Activated T-cell treated with anti-CD3 and anti-CD28 coated beads, Interleukin-2, amount 50 U/mL, for 4 hours (primary cell): ENCODE measurements around the gene NME9. TPM values are rescaled to one million over a fixed set of nuclear protein-coding genes. Genes with fewer than 3 reads are reported as not detected.

Experiments used
- ATAC-seq, 2 donors: fragments of 200-7000 bp; cut with Tn5 transposase; one replicate each; pipeline ENCODE4 v1.10.0; 2021
- DNase-seq: peaks from one replicate; pipeline ENCODE4 v3.0.0-alpha.2; 2020
- H3K27me3 Mint-ChIP-seq: one replicate; pipeline ENCODE4 v1.8.0; 2021; ENCODE audit warnings: low read depth, mixed read lengths
- H3K36me3 Mint-ChIP-seq: one replicate; pipeline ENCODE4 v1.8.0; 2022; ENCODE audit warnings: mixed read lengths; ENCODE audit not compliant: insufficient read depth
- H3K4me1 Mint-ChIP-seq: one replicate; pipeline ENCODE4 v1.8.0; 2021; ENCODE audit warnings: low read depth, mixed read lengths
- H3K4me3 Mint-ChIP-seq: one replicate; pipeline ENCODE4 v1.8.0; 2021; ENCODE audit warnings: mild to moderate bottlenecking, moderate library complexity, mixed read lengths
- H3K9me3 Mint-ChIP-seq: one replicate; pipeline ENCODE4 v1.8.0; 2021; ENCODE audit warnings: mixed read lengths
- total RNA-seq, 3 donors: library from RNA; stranded (reverse); gene quantifications; one replicate each; pipeline ENCODE4 v1.2.1, GENCODE V29; 2021

Gene NME9
- total RNA-seq, 3 donors from 2014 or later, result not detected

- H3K4me3 Mint-ChIP-seq, result no peak overlapping the region
- peaks cover 31% of the 10 kb centered on the region for H3K36me3 Mint-ChIP-seq
These were observed 70.5 kb downstream of the NME9 start for GRCh38 chr3:138259126-138259525.

DNA sequence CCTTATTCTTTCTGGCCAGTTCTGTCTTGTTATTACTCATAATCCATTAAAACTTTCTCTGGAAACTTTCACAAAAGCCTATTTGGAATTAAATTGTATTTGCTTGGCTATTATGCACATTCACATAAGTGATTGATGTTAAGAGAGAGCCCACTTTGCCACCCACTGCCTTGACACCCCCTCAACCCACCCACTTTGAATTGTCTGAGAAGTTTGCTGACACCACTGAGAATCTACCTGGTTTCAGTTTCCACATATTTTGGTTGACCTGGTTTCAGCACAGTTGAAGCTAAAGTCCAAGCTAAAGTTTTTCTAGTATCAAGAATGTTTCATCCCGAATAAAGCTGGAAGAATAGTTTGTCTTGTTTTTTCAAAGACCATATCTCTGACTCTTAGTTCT lies 71.7 kb downstream of the NME9 start:
- DNase-seq (no peak), ATAC-seq (no peak)
- no peaks in the 10 kb centered on the region for H3K9me3 Mint-ChIP-seq
- peaks cover 33% of the 10 kb centered on the region for H3K36me3 Mint-ChIP-seq
- no peak overlapping the region for H3K4me3 Mint-ChIP-seq
- H3K27me3 Mint-ChIP-seq, result no peaks in the 10 kb centered on the region
- peaks cover 3% of the 10 kb centered on the region for H3K4me1 Mint-ChIP-seq

More at GRCh38 chr3:138259126-138259525, 70.5 kb downstream of the NME9 start:
- ATAC-seq (no peak), DNase-seq (no peak)
- no peaks in the 10 kb centered on the region for H3K27me3 Mint-ChIP-seq
- H3K9me3 Mint-ChIP-seq, result no peaks in the 10 kb centered on the region
- peaks cover 3% of the 10 kb centered on the region for H3K4me1 Mint-ChIP-seq

DNA sequence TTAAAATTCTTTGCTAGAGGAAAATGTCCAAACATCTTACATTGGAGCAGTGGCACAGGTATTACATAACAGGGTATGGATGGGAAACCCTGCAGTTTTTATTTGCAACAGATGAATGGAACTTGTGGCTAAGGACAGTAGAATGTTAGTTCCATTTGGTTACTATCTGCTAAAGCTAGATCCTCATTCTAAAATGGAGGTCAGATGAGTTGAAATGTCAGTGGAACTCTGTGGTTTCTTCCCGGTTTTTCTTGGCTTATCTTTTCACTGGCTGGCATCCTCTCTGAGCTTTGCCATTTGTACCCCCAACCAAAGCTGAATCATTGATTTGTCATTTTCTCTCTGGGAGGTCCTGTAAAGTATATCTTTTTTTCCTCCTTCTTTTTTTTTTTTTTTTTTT lies 73.6 kb downstream of the NME9 start:
- no peak for ATAC-seq
- no peaks in the 10 kb centered on the region for H3K9me3 Mint-ChIP-seq

GRCh38 chr3:138254216-138254615 lies 75.4 kb downstream of the NME9 start:
- H3K4me3 Mint-ChIP-seq, result no peak overlapping the region
- ATAC-seq (no peak), DNase-seq (no peak)
- H3K9me3 Mint-ChIP-seq, result no peaks in the 10 kb centered on the region
- peaks cover 3% of the 10 kb centered on the region for H3K4me1 Mint-ChIP-seq
- peaks cover 30% of the 10 kb centered on the region for H3K36me3 Mint-ChIP-seq
- H3K27me3 Mint-ChIP-seq, result no peaks in the 10 kb centered on the region

More for the DNA sequence above, 73.6 kb downstream of the NME9 start:
- H3K27me3 Mint-ChIP-seq, result no peaks in the 10 kb centered on the region
- H3K4me3 Mint-ChIP-seq, result no peak overlapping the region
- peaks cover 31% of the 10 kb centered on the region for H3K36me3 Mint-ChIP-seq
- no peak for DNase-seq
- H3K4me1 Mint-ChIP-seq, result peaks cover 3% of the 10 kb centered on the region

GRCh38 chr3:138253609-138254008 lies 76.0 kb downstream of the NME9 start:
- DNase-seq (no peak), ATAC-seq (no peak)
- H3K4me1 Mint-ChIP-seq, result peaks cover 3% of the 10 kb centered on the region
- H3K9me3 Mint-ChIP-seq, result no peaks in the 10 kb centered on the region
- H3K4me3 Mint-ChIP-seq, result no peak overlapping the region
- peaks cover 30% of the 10 kb centered on the region for H3K36me3 Mint-ChIP-seq
- H3K27me3 Mint-ChIP-seq, result no peaks in the 10 kb centered on the region

Other genes starting within 250 kb of the NME9 start
- not detected for gene DZIP1L, start 214.2 kb downstream of the NME9 start, total RNA-seq
- not detected for gene A4GNT, start 197.5 kb downstream of the NME9 start, total RNA-seq
- gene DBR1, start 154.9 kb downstream of the NME9 start, total RNA-seq, result 10 to 100 TPM; 36.2 to 40.9 (median 37.8) TPM
- 10 to 100 TPM; 51.4 to 54.6 (median 52.4) TPM for gene ARMC8, start 142.6 kb downstream of the NME9 start, total RNA-seq
- gene MRAS, start 18.7 kb upstream of the NME9 start, total RNA-seq, result under 1 TPM; 0.19 to 0.56 (median 0.34) TPM
- gene ESYT3, start 104.8 kb upstream of the NME9 start, total RNA-seq, result under 1 TPM; 0.05 to 0.19 (median 0.13) TPM